Spleen (tissue), 7 donors: ENCODE measurements around the gene VIL1.

Experiments
- CTCF ChIP-seq, 11 experiments: fragments of 200-600 bp in 7 of 11; fragments of 450-650 bp in 4 of 11; sonication (generic) in 4 of 11; IDR thresholded peaks in 8 of 11; conservative IDR thresholded peaks in 3 of 11; 1 replicate in 7 of 11; 2 replicates in 4 of 11; pipeline versions ENCODE4 v1.4.0 to v1.8.0; 2016 to 2021; ENCODE audit warnings: antibody characterized with exemption in 11 of 11, inconsistent platforms in 4 of 11, mild to moderate bottlenecking in 1 of 11
- POLR2A ChIP-seq, 3 donors: fragments of 450-650 bp; IDR thresholded peaks; one replicate each; pipeline ENCODE4 v1.5.1; 2017; ENCODE audit warnings: antibody characterized with exemption in 3 of 3, mild to moderate bottlenecking in 1 of 3
- donor health status: DM: no; HTN: no; CAD: no; lungs with moderate emphysema.
- donor health status: DM: no; HTN: no; CAD: no.
- donor health status: DM: no; HTN: no; CAD: no.

- TF ChIP-seq POLR2A (IDR thresholded peaks at IDR 0.05) (no peak), CTCF (IDR thresholded peaks at IDR 0.05 in 8 of 11, conservative IDR thresholded peaks at IDR 0.05 in 3 of 11) (no peak)
Observed at GRCh38 chr2:218387369-218388194, 31.3 kb upstream of the VIL1 start.
